Heart left ventricle (tissue), 13 donors: ENCODE data around the gene SH2D1B.

Experiments used
- CTCF ChIP-seq, 12 donors: fragments of 200-600 bp; sonication (generic) in 4 of 12; IDR thresholded peaks; one replicate each; pipeline versions ENCODE4 v1.5.0 to v1.8.0; 2018 to 2022; ENCODE audit warnings: antibody characterized with exemption in 12 of 12, mild to moderate bottlenecking in 5 of 12
- POLR2A ChIP-seq, 2 donors: fragments of 450-650 bp; IDR thresholded peaks; one replicate each; pipeline ENCODE4 v1.6.1; 2017; ENCODE audit warnings: antibody characterized with exemption in 2 of 2, mild to moderate bottlenecking in 2 of 2, moderate library complexity in 2 of 2
- donor health status: ischemic (EF 13 %, LVEDD 7.1; RV severe dilation, severe dysfunction).
- donor health status: DM: no; HTN: yes; CAD: no.
- donor health status: DM: no; HTN: no; CAD: no.
- donor health status: ischemic (EF 25% LVEDD 6.9; RV normal size, moderate dysfunction).
- donor health status: ischemic (EF 25% LVEDD 5.7; RV mildly dilated, moderate dysfunction).
- donor health status: ischemic (EF 35%, LVEDD 5.7; RV mildly dilated, moderate dysfunction).
- donor health status: nonischemic (EF 11% LVEDD 7.7; RV severe dilation, severe dysfunction).
- donor health status: DM: yes; HTN: yes; CAD: no.
- donor health status: PGD.
- donor health status: ischemic (EF 29% LVEDD 5.4; RV normal size, mild dysfunction).
- donor health status: nonischemic (EF 23%, LVEDD 6.1; RV moderate dilation, normal function).

- TF ChIP-seq CTCF (IDR thresholded peaks at IDR 0.05) (no peak), POLR2A (IDR thresholded peaks at IDR 0.05) (no peak)
Measured at GRCh38 chr1:162380061-162380846, 31.7 kb downstream of the SH2D1B start.
